Activated CD4-positive, alpha-beta T cell treated with anti-CD3 and anti-CD28 coated beads, Interleukin-2, amount 50 U/mL, for 16 hours (primary cell): ENCODE measurements around the gene FIGNL2.

ENCODE experiments used
- DNase-seq: peaks from one replicate; pipeline ENCODE4 v3.0.0-alpha.2; 2020

FIGNL2 gene

GRCh38 chr12:51874000-51874399 lies 25.5 kb upstream of the FIGNL2 start:
- no peak for DNase-seq

- no peak for DNase-seq
These were observed 24.9 kb upstream of the FIGNL2 start for GRCh38 chr12:51873251-51873994.

GRCh38 chr12:51872689-51872981 lies 24.1 kb upstream of the FIGNL2 start:
- no peak for DNase-seq

GRCh38 chr12:51871918-51872688 lies 23.6 kb upstream of the FIGNL2 start:
- no peak for DNase-seq

- DNase-seq: no peak
These were observed 22.6 kb upstream of the FIGNL2 start for GRCh38 chr12:51871126-51871525.

GRCh38 chr12:51870504-51870903 lies 22.0 kb upstream of the FIGNL2 start:
- DNase-seq: no peak

GRCh38 chr12:51869931-51870330 lies 21.4 kb upstream of the FIGNL2 start:
- no peak for DNase-seq

- DNase-seq: no peak
These were observed 21.0 kb upstream of the FIGNL2 start for GRCh38 chr12:51869496-51869865.

- no peak for DNase-seq
These were observed 20.4 kb upstream of the FIGNL2 start for GRCh38 chr12:51868821-51869495.

GRCh38 chr12:51867796-51868428 lies 19.4 kb upstream of the FIGNL2 start:
- no peak for DNase-seq

- DNase-seq: no peak
These were observed 18.9 kb upstream of the FIGNL2 start for GRCh38 chr12:51867371-51867770.

GRCh38 chr12:51866762-51867161 lies 18.2 kb upstream of the FIGNL2 start:
- DNase-seq: no peak

- no peak for DNase-seq
These were observed 17.8 kb upstream of the FIGNL2 start for GRCh38 chr12:51866324-51866723.

GRCh38 chr12:51865757-51866270 lies 17.3 kb upstream of the FIGNL2 start:
- no peak for DNase-seq

GRCh38 chr12:51864833-51865670 lies 16.5 kb upstream of the FIGNL2 start:
- DNase-seq: no peak

GRCh38 chr12:51863933-51864832 lies 15.7 kb upstream of the FIGNL2 start:
- no peak for DNase-seq

GRCh38 chr12:51863363-51863932 lies 14.9 kb upstream of the FIGNL2 start:
- DNase-seq: no peak

- DNase-seq: no peak
These were observed 14.4 kb upstream of the FIGNL2 start for GRCh38 chr12:51862947-51863346.

- no peak for DNase-seq
These were observed 12.5 kb upstream of the FIGNL2 start for GRCh38 chr12:51860986-51861385.

- DNase-seq: no peak
These were observed 7.3 kb upstream of the FIGNL2 start for GRCh38 chr12:51855586-51856428.
